Measurements from ENCODE around the gene TTLL11. TPM values are rescaled to one million over a fixed set of nuclear protein-coding genes. Genes with fewer than 3 reads are reported as not detected.

TTLL11 gene
- total RNA-seq, 4 donors from 2014 or later = 3.2 to 11.8 (median 9.0) TPM

DNA sequence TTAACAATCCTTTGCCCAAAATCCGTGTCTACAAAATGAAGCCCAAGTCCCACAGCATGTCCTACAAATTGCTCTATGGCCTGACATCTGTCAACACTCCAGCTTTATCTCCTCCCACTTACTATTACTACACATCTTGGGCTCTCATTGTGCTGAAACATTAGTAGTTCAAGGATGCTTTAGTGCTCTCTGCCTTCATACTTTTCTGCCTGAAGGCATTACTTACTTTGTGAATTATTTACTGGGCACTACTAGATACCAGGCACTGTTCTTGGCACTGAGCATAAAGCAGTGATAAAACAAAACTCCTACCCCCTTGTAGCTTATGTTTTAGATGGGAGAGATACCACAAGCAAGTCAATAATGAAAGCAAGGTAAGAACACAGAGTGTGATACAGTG is 113.4 kb downstream of the TTLL11 start:
- WGBS, 2 donors = 91 to 100% methylated on average over 1 of the region's 1 CpG
- intact Hi-C loops (cut with DNase I) = no loop called here
- Histone ChIP-seq H3K4me3 (no peak overlapping the region), H3K9me3 (no peaks in the 10 kb centered on the region), H3K36me3 (no peaks in the 10 kb centered on the region), H3K27me3 (no peaks in the 10 kb centered on the region), H3K27ac (no peak overlapping the region), H3K4me1 (peaks cover under 1 to 28% (median 15%) of the 10 kb centered on the region in 3 donors)
- TF ChIP-seq POLR2A (IDR thresholded peaks at IDR 0.05) = no peak
- TF ChIP-seq, protein P1, sequence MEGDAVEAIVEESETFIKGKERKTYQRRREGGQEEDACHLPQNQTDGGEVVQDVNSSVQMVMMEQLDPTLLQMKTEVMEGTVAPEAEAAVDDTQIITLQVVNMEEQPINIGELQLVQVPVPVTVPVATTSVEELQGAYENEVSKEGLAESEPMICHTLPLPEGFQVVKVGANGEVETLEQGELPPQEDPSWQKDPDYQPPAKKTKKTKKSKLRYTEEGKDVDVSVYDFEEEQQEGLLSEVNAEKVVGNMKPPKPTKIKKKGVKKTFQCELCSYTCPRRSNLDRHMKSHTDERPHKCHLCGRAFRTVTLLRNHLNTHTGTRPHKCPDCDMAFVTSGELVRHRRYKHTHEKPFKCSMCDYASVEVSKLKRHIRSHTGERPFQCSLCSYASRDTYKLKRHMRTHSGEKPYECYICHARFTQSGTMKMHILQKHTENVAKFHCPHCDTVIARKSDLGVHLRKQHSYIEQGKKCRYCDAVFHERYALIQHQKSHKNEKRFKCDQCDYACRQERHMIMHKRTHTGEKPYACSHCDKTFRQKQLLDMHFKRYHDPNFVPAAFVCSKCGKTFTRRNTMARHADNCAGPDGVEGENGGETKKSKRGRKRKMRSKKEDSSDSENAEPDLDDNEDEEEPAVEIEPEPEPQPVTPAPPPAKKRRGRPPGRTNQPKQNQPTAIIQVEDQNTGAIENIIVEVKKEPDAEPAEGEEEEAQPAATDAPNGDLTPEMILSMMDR (IDR thresholded peaks at IDR 0.05) = no peak
- no peak for DNase-seq

DNA sequence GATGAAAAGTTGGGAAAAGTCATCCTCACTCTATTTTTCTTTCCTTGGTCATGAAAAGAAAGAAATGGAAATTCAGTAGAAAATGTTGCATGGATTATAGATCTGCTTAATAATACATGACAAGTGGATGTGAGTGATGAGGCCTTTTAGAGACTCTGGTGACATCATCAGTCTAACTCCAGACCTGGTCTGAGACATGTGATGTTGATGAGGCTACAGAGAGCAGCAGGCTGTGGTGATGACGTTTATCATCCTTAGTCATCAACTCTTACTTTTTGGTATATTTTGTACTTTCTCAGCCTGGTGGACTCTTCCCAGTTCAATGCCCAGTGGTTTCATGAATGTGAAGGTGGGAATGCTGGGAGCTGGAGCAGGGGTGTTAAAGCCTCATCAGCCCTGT is 116.4 kb downstream of the TTLL11 start:
- no peak for DNase-seq
- no peaks in the 10 kb centered on the region for H3K9me3 ChIP-seq
- peaks cover 4 to 52% (median 26%) of the 10 kb centered on the region in 3 donors for H3K4me1 ChIP-seq
- H3K27me3 ChIP-seq = no peaks in the 10 kb centered on the region
- H3K4me3 ChIP-seq = no peak overlapping the region
- H3K36me3 ChIP-seq = no peaks in the 10 kb centered on the region
- 28 to 63% methylated on average over 1 of the region's 1 CpG for WGBS, 2 donors
- H3K27ac ChIP-seq = peak overlapping the region in 2 of 4 donors; percentile 58 to 74
- no peak for TF ChIP-seq POLR2A (IDR thresholded peaks at IDR 0.05)
- TF ChIP-seq, protein P1 (IDR thresholded peaks at IDR 0.05) = no peak
- intact Hi-C loops (cut with DNase I) = no loop called here

- no peaks in the 10 kb centered on the region for H3K9me3 ChIP-seq
- no peaks in the 10 kb centered on the region for H3K36me3 ChIP-seq
- no peak overlapping the region for H3K4me3 ChIP-seq
- peak overlapping the region in 3 of 4 donors; percentile 40 to 74 (median 59) for H3K27ac ChIP-seq
- WGBS, 2 donors = 34 to 64% methylated on average over 6 of the region's 6 CpGs
- TF ChIP-seq, protein P1 (IDR thresholded peaks at IDR 0.05) = no peak
- TF ChIP-seq POLR2A (IDR thresholded peaks at IDR 0.05) = no peak
- H3K4me1 ChIP-seq = peaks cover 4 to 53% (median 26%) of the 10 kb centered on the region in 3 donors
- no peak for DNase-seq
- H3K27me3 ChIP-seq = no peaks in the 10 kb centered on the region
- intact Hi-C loops (cut with DNase I) = no loop called here
Measured at GRCh38 chr9:121975801-121976277, 117.3 kb downstream of the TTLL11 start.

DNA sequence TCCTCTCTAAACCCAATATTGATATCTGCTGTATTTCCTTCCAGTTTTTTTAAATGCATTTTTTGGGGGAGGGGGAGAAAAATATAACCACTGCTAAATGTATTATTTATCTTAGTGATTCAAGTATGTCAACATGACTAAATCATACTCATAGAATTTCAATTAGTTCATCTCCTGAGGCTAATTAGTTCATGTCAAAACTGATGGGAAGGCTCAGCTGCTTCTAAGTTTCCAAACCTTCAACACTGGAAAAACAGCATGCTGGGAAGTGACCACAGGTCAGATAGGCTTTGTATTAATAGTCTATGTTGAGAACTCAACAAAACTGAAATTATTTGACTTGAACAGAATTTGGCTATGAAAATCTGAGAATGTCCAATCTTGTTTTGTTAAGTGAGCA is 118.7 kb downstream of the TTLL11 start:
- TF ChIP-seq, protein P1 (IDR thresholded peaks at IDR 0.05) = no peak
- no peak for TF ChIP-seq POLR2A (IDR thresholded peaks at IDR 0.05)
- DNase-seq = no peak
- peaks cover 4 to 53% (median 26%) of the 10 kb centered on the region in 3 donors for H3K4me1 ChIP-seq
- no peaks in the 10 kb centered on the region for H3K9me3 ChIP-seq
- intact Hi-C loops (cut with DNase I) = no loop called here
- no peak overlapping the region for H3K4me3 ChIP-seq
- peak overlapping the region in 1 of 4 donors; percentile 74 for H3K27ac ChIP-seq
- H3K27me3 ChIP-seq = no peaks in the 10 kb centered on the region
- no peaks in the 10 kb centered on the region for H3K36me3 ChIP-seq

DNA sequence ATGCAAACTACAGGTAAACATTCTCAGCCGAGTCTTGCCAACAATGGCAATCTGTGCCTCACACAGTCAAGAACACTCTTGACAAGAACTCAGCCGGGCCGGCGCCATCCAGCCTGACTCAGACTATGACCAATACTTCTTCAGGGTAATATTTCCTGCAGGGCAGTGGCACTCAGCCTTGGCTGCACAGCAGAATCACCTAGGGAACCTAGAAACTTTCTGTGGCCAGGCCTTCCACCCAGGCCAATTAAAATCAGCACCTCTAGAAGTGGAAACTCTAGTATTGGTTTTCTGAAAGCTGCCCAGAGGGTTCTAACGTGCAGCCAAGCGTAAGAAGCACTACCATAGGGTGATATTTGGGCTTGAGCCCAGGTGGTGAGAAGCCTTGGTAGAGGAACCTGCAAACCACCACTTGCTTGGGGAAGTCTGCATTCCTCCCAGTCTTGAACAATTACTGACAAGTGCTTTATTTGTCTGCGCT is 120.6 kb downstream of the TTLL11 start:
- DNase-seq = no peak

More for the DNA sequence above, 120.6 kb downstream of the TTLL11 start:
- WGBS, 2 donors = 38 to 40% methylated on average over 6 to 7 of the region's 7 CpGs
- peak overlapping the region; percentile 31 to 81 (median 57) for H3K27ac ChIP-seq
- H3K9me3 ChIP-seq = no peaks in the 10 kb centered on the region
- H3K4me3 ChIP-seq = no peak overlapping the region
- no peaks in the 10 kb centered on the region for H3K27me3 ChIP-seq
- intact Hi-C loops (cut with DNase I) = no loop called here
- TF ChIP-seq, protein P1 (IDR thresholded peaks at IDR 0.05) = no peak
- TF ChIP-seq POLR2A (IDR thresholded peaks at IDR 0.05) = no peak
- peaks cover 4 to 53% (median 26%) of the 10 kb centered on the region in 3 donors for H3K4me1 ChIP-seq
- no peaks in the 10 kb centered on the region for H3K36me3 ChIP-seq
